Mesothelial cell of epicardium (in vitro differentiated cells): Measurements from ENCODE around the gene TSPAN18. TPM values are rescaled to one million over a fixed set of nuclear protein-coding genes. Genes with fewer than 3 reads are reported as not detected.

Experiments
- DNase-seq, 2 experiments: peaks; one replicate each; pipeline ENCODE4 v3.0.0; 2021; ENCODE audit warnings: low spot score in 2 of 2; ENCODE audit not compliant: unreplicated experiment in 2 of 2
- H3K27ac Mint-ChIP-seq: 2 replicates; pipeline ENCODE4 v1.8.0; 2021; ENCODE audit warnings: mixed read lengths
- H3K27me3 Mint-ChIP-seq: 2 replicates; pipeline ENCODE4 v1.8.0; 2021; ENCODE audit warnings: low read depth, mixed read lengths
- H3K36me3 Mint-ChIP-seq: 2 replicates; pipeline ENCODE4 v1.8.0; 2021; ENCODE audit warnings: mixed read lengths
- H3K4me1 Mint-ChIP-seq: 2 replicates; pipeline ENCODE4 v1.8.0; 2021; ENCODE audit warnings: mixed read lengths
- H3K4me3 Mint-ChIP-seq: 2 replicates; pipeline ENCODE4 v1.8.0; 2021; ENCODE audit warnings: mild to moderate bottlenecking, moderate library complexity, mixed read lengths
- H3K9me3 Mint-ChIP-seq: 2 replicates; pipeline ENCODE4 v1.8.0; 2021; ENCODE audit warnings: mixed read lengths
- CTCF ChIP-seq: fragments of 200-600 bp; sonication (generic); IDR thresholded peaks from one replicate; pipeline ENCODE4 v1.5.0; 2021; ENCODE audit warnings: antibody characterized with exemption; ENCODE audit not compliant: unreplicated experiment
- total RNA-seq: library from RNA; stranded (reverse); gene quantifications from 3 replicates; pipeline ENCODE4 v1.2.1, GENCODE V29; 2021

The TSPAN18 gene
- total RNA-seq, 1 donor from 2014 or later, result 47.4 TPM

GRCh38 chr11:44750551-44751465, 24.0 kb downstream of the TSPAN18 start:
- Mint-ChIP-seq H3K4me3 (no peak overlapping the region), H3K27ac (no peak overlapping the region), H3K9me3 (no peaks in the 10 kb centered on the region), H3K27me3 (peaks cover 8% of the 10 kb centered on the region), H3K36me3 (no peaks in the 10 kb centered on the region), H3K4me1 (peaks cover 26% of the 10 kb centered on the region)
- no peak for DNase-seq
- no peak for TF ChIP-seq CTCF

GRCh38 chr11:44752300-44752699, 25.5 kb downstream of the TSPAN18 start:
- Mint-ChIP-seq H3K27me3 (peaks cover 8% of the 10 kb centered on the region), H3K4me3 (no peak overlapping the region), H3K27ac (no peak overlapping the region), H3K36me3 (no peaks in the 10 kb centered on the region), H3K9me3 (no peaks in the 10 kb centered on the region), H3K4me1 (peaks cover 29% of the 10 kb centered on the region)
- TF ChIP-seq CTCF, result no peak
- DNase-seq, result no peak

DNA sequence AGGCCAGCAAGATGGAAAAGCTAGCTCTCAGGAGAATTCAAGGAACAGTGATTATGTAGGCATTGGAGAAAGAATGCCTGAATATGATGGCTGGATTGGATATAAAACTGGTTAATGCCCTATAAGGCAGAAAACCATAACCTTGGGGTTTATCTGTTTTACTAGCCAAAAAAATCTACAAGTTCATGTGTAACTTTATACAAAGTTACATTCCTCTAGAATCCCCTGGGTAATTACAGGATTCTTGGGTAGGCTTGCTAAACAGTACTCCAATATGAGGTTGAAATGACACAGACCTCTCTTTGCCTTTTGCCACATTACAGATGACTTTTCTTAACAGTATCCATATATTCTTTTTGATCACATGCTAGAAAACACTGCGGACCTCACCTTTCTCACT, 26.0 kb downstream of the TSPAN18 start:
- no peak overlapping the region for H3K4me3 Mint-ChIP-seq
- H3K27ac Mint-ChIP-seq, result no peak overlapping the region
- H3K9me3 Mint-ChIP-seq, result peaks cover under 1% of the 10 kb centered on the region
- no peak for TF ChIP-seq CTCF
- no peaks in the 10 kb centered on the region for H3K36me3 Mint-ChIP-seq
- H3K27me3 Mint-ChIP-seq, result peaks cover 8% of the 10 kb centered on the region
- DNase-seq, result no peak
- H3K4me1 Mint-ChIP-seq, result peaks cover 26% of the 10 kb centered on the region

DNA sequence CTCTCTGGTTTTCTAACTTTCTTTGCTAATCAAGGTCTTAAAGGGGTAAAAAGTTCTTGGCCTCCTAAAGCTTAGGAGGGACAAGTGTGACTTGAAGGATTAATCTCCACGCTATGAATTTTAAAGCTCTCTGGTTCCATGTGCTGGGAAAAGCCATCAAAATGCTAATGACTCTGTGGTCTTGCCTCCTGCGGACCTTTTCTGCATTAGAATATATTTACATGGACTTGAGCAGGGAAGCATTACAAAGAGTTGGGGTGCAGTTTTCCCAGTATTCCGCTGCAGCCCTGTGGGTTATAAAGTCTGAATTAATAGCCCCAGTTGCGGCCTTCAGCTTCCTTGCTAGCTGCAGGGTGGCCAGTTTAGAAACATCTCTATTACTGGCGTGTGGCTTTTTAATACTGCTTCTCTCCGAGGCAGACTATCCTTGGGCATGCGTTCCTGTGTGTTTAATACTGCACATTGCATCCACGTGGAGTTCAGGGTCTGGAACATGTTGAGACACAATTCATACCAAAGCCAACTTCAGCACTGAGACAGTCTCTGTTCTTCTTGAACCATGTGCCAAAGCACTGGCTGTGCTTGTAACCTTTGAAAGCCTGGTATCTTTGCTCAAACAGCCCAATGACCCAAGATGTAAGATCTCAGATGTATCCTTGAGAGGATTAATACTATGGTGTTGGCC, 27.3 kb downstream of the TSPAN18 start:
- Mint-ChIP-seq H3K4me1 (peaks cover 25% of the 10 kb centered on the region), H3K4me3 (no peak overlapping the region), H3K9me3 (peaks cover 9% of the 10 kb centered on the region), H3K36me3 (no peaks in the 10 kb centered on the region), H3K27ac (no peak overlapping the region), H3K27me3 (peaks cover 8% of the 10 kb centered on the region)
- no peak for TF ChIP-seq CTCF
- DNase-seq, result no peak

GRCh38 chr11:44754876-44755555, 28.3 kb downstream of the TSPAN18 start:
- peaks cover 8% of the 10 kb centered on the region for H3K27me3 Mint-ChIP-seq
- H3K36me3 Mint-ChIP-seq, result no peaks in the 10 kb centered on the region
- no peak for TF ChIP-seq CTCF
- no peak for DNase-seq
- H3K4me3 Mint-ChIP-seq, result no peak overlapping the region
- peaks cover 9% of the 10 kb centered on the region for H3K9me3 Mint-ChIP-seq
- H3K4me1 Mint-ChIP-seq, result peaks cover 28% of the 10 kb centered on the region
- no peak overlapping the region for H3K27ac Mint-ChIP-seq
